B cell (primary cell): ENCODE data around the gene TYW1B. TPM values are rescaled to one million over a fixed set of nuclear protein-coding genes. Genes with fewer than 3 reads are reported as not detected.
"Not testable (repeated sequence)": the region's sequence is repeated elsewhere in the genome, so short reads cannot be mapped to it uniquely, and the experiment has no call there.

Experiments used
- ATAC-seq: fragments of 200-7000 bp; cut with Tn5 transposase; one replicate; pipeline ENCODE4 v1.10.0; 2021; ENCODE audit warnings: low read depth, mild to moderate bottlenecking, moderate number of reproducible peaks, moderate library complexity
- CTCF ChIA-PET: fragments of 350-600 bp; sonication (Branson Sonifier 250); formaldehyde crosslinking; loops from one replicate; lab custom pipeline; 2021; ENCODE audit warnings: antibody characterized with exemption, inconsistent platforms; lab: Charles Lee
- POLR2A ChIA-PET: fragments of 350-600 bp; sonication (Branson Sonifier 250); formaldehyde crosslinking; loops from one replicate; lab custom pipeline; 2021; ENCODE audit warnings: antibody characterized with exemption; lab: Charles Lee
- DNase-seq: peaks from one replicate; pipeline ENCODE4 v3.0.0; 2013
- H2AFZ ChIP-seq: 2 replicates; pipeline ENCODE4 v1.6.1; 2012; ENCODE audit warnings: mild to moderate bottlenecking, low read depth, low read length; ENCODE audit not compliant: insufficient read depth, poor library complexity, severe bottlenecking
- H3K27ac ChIP-seq, 2 donors: 1 replicate in 1 of 2; 2 replicates in 1 of 2; pipeline ENCODE4 v1.5.1; 2012 to 2013; ENCODE audit warnings: low read length in 2 of 2, mild to moderate bottlenecking in 2 of 2, moderate library complexity in 1 of 2
- H3K27me3 ChIP-seq, 4 experiments: fragments of 200-600 bp in 1 of 4; sonication (generic) in 1 of 4; replicated peaks in 1 of 4; 1 replicate in 2 of 4; 2 replicates in 2 of 4; pipeline versions ENCODE4 v1.6.1 to v1.7.0; 2013 to 2016; ENCODE audit warnings: low read length in 3 of 4, mild to moderate bottlenecking in 2 of 4, mixed read lengths in 1 of 4, moderate library complexity in 1 of 4; ENCODE audit not compliant: insufficient read depth in 4 of 4, control insufficient read depth in 3 of 4; ENCODE audit errors: control extremely low read depth in 1 of 4
- H3K36me3 ChIP-seq, 2 experiments: replicated peaks in 1 of 2; 1 replicate in 1 of 2; 2 replicates in 1 of 2; pipeline versions ENCODE4 v1.6.1 to v1.7.1; 2013; ENCODE audit warnings: low read length in 1 of 2; ENCODE audit not compliant: insufficient read depth in 2 of 2, control insufficient read depth in 1 of 2; ENCODE audit errors: control extremely low read depth in 1 of 2, extremely low read depth in 1 of 2
- H3K4me1 ChIP-seq, 2 donors: fragments of 200-600 bp in 1 of 2; sonication (generic) in 1 of 2; 1 replicate in 1 of 2; 2 replicates in 1 of 2; pipeline versions ENCODE4 v1.5.1 to v1.6.1; 2013 to 2017; ENCODE audit warnings: low read length in 2 of 2; ENCODE audit not compliant: control insufficient read depth in 2 of 2, insufficient read depth in 2 of 2
- H3K4me2 ChIP-seq: replicated peaks from 2 replicates; pipeline ENCODE3; 2012; ENCODE audit warnings: mild to moderate bottlenecking, low read depth, low read length; ENCODE audit not compliant: poor library complexity, severe bottlenecking
- H3K4me3 ChIP-seq, 5 experiments: fragments of 200-600 bp in 1 of 5; sonication (generic) in 1 of 5; 1 replicate in 3 of 5; 2 replicates in 2 of 5; pipeline versions ENCODE4 v1.5.1 to v1.7.0; 2011 to 2016; ENCODE audit warnings: low read length in 4 of 5, mild to moderate bottlenecking in 4 of 5, low read depth in 2 of 5, control low read depth in 1 of 5, moderate library complexity in 1 of 5; ENCODE audit not compliant: insufficient read depth in 1 of 5; ENCODE audit errors: control extremely low read depth in 1 of 5, extremely low read depth in 1 of 5
- H3K79me2 ChIP-seq: fragments of 200-600 bp; sonication (generic); one replicate; pipeline ENCODE4 v1.6.0; 2016; ENCODE audit warnings: low read length; ENCODE audit not compliant: control insufficient read depth, insufficient read depth
- H3K9ac ChIP-seq: fragments of 200-600 bp; sonication (generic); 2 replicates; pipeline ENCODE4 v1.6.1; 2017; ENCODE audit warnings: mild to moderate bottlenecking, low read length, moderate library complexity
- H3K9me3 ChIP-seq, 3 donors: one replicate each; pipeline versions ENCODE4 v1.6.1 to v1.7.1; 2013; ENCODE audit warnings: low read length in 2 of 3; ENCODE audit not compliant: control insufficient read depth in 2 of 3, insufficient read depth in 1 of 3; ENCODE audit errors: control extremely low read depth in 1 of 3
- H4K20me1 ChIP-seq: 2 replicates; pipeline ENCODE4 v1.6.0; 2012; ENCODE audit warnings: mild to moderate bottlenecking, low read length; ENCODE audit not compliant: insufficient read depth, control insufficient read depth, poor library complexity, severe bottlenecking
- H3K27ac Mint-ChIP-seq: one replicate; pipeline ENCODE4 v1.8.0; 2021; ENCODE audit warnings: mixed read lengths
- H3K27me3 Mint-ChIP-seq: one replicate; pipeline ENCODE4 v1.8.0; 2021; ENCODE audit warnings: mixed read lengths
- H3K4me1 Mint-ChIP-seq: one replicate; pipeline ENCODE4 v1.8.0; 2021; ENCODE audit warnings: mixed read lengths
- H3K4me3 Mint-ChIP-seq: one replicate; pipeline ENCODE4 v1.8.0; 2021; ENCODE audit warnings: mixed read lengths
- H3K9me3 Mint-ChIP-seq: one replicate; pipeline ENCODE4 v1.8.0; 2022; ENCODE audit warnings: mixed read lengths; ENCODE audit not compliant: insufficient read depth
- WGBS: methylation state at CpG from one replicate; pipeline ENCODE4 v1.1.5; 2013; ENCODE audit warnings: missing lambda C conversion rate; ENCODE audit not compliant: insufficient coverage; 5-methylcytosine and 5-hydroxymethylcytosine counted together
- intact Hi-C: fragments of 100-400 bp; cut with micrococcal nuclease; formaldehyde crosslinking; loops from one replicate; pipeline ENCODE4 v1.10.0; 2022
- polyA plus RNA-seq: library from polyadenylated mRNA; depleted of rRNA; stranded (reverse); fragments of >200 nt; gene quantifications from 2 replicates; pipeline ENCODE4 v1.2.3, GENCODE V29; 2012
- total RNA-seq, 2 donors: library from RNA; stranded (reverse); fragments of 120-200 nt in 1 of 2; gene quantifications; 1 replicate in 1 of 2; 2 replicates in 1 of 2; pipeline versions ENCODE4 v1.2.3 to v1.2.4, GENCODE V29; 2013 to 2022

The TYW1B gene
- total and polyA plus RNA-seq, 2 donors (not counting 1 experiment from before 2014, with no cell fraction given): 4.4 to 9.4 TPM

GRCh38 chr7:72817661-72818060, 10.3 kb downstream of the TYW1B start:
- H3K4me3 Mint-ChIP-seq: not testable (repeated sequence)
- CTCF ChIA-PET: interaction anchor here (1.4 kb wide), 1 partner anchor 634 kb away, joined by 3 read pairs; no protein-coding TSS in a partner anchor

GRCh38 chr7:72816370-72817157, 11.4 kb downstream of the TYW1B start:
- DNase-seq, H4K20me1 ChIP-seq, H3K27ac ChIP-seq, H2AFZ ChIP-seq, H3K4me1 ChIP-seq, H3K36me3 ChIP-seq, ATAC-seq, H3K9me3 ChIP-seq, H3K4me3 ChIP-seq, H3K4me1 Mint-ChIP-seq, H3K27me3 ChIP-seq, H3K9me3 Mint-ChIP-seq, H3K27me3 Mint-ChIP-seq, intact Hi-C loops, H3K27ac Mint-ChIP-seq, H3K4me3 Mint-ChIP-seq, H3K4me2 ChIP-seq, H3K9ac ChIP-seq: not testable (repeated sequence)
- ChIA-PET POLR2A (interaction anchor here (0.6 kb wide), 1 partner anchor 78 kb away, joined by 7 read pairs; no protein-coding TSS in a partner anchor), CTCF (interaction anchor here (1.4 kb wide), 1 partner anchor 635 kb away, joined by 3 read pairs; no protein-coding TSS in a partner anchor)
- H3K79me2 ChIP-seq: peaks cover 15% of the 10 kb centered on the region
- WGBS: 100% methylated on average over 1 of the region's 9 CpGs

More at GRCh38 chr7:72817661-72818060, 10.3 kb downstream of the TYW1B start:
- peaks cover 17% of the 10 kb centered on the region for H3K79me2 ChIP-seq
- H2AFZ ChIP-seq, H3K4me1 Mint-ChIP-seq, H3K4me3 ChIP-seq, intact Hi-C loops, H3K36me3 ChIP-seq, H3K9me3 Mint-ChIP-seq, H3K9ac ChIP-seq, H3K27me3 ChIP-seq, H3K27ac ChIP-seq, POLR2A ChIA-PET, DNase-seq, ATAC-seq, H3K4me2 ChIP-seq, H3K9me3 ChIP-seq, H3K27me3 Mint-ChIP-seq, H3K27ac Mint-ChIP-seq, H3K4me1 ChIP-seq, H4K20me1 ChIP-seq: not testable (repeated sequence)
- 100% methylated on average over 1 of the region's 1 CpG for WGBS

GRCh38 chr7:72810437-72810836, 17.6 kb downstream of the TYW1B start:
- H4K20me1 ChIP-seq, H3K9me3 ChIP-seq, H3K27ac ChIP-seq, H3K27me3 Mint-ChIP-seq, H3K27ac Mint-ChIP-seq, H3K4me3 ChIP-seq, H3K9ac ChIP-seq, POLR2A ChIA-PET, intact Hi-C loops, H3K27me3 ChIP-seq, H3K4me2 ChIP-seq, CTCF ChIA-PET, H3K4me3 Mint-ChIP-seq, H3K4me1 Mint-ChIP-seq, DNase-seq, H3K9me3 Mint-ChIP-seq, H3K4me1 ChIP-seq, ATAC-seq, H3K79me2 ChIP-seq, H2AFZ ChIP-seq: not testable (repeated sequence)
- H3K36me3 ChIP-seq: peaks cover 4 to 16% of the 10 kb centered on the region in 2 experiments
- 76% methylated on average over 2 of the region's 7 CpGs for WGBS

- H2AFZ ChIP-seq, H3K4me2 ChIP-seq, intact Hi-C loops, H3K27me3 Mint-ChIP-seq, H3K27ac Mint-ChIP-seq, H3K79me2 ChIP-seq, DNase-seq, ATAC-seq, H3K9me3 Mint-ChIP-seq, H3K4me3 ChIP-seq, H3K4me3 Mint-ChIP-seq, POLR2A ChIA-PET, H3K9me3 ChIP-seq, H3K4me1 Mint-ChIP-seq, H3K27ac ChIP-seq, H3K9ac ChIP-seq, H3K27me3 ChIP-seq, H3K4me1 ChIP-seq, H4K20me1 ChIP-seq, CTCF ChIA-PET: not testable (repeated sequence)
- peaks cover 4 to 17% of the 10 kb centered on the region in 2 experiments for H3K36me3 ChIP-seq
- 100% methylated on average over 1 of the region's 13 CpGs for WGBS
Observed at GRCh38 chr7:72808511-72808910, 19.5 kb downstream of the TYW1B start.
